Inflammatory macrophage treated with lipopolysaccharide for 1 hour (primary cell): Measurements from ENCODE around the gene ADM5.
A peak's percentile ranks its signal among the peaks of the same experiment; 100 is the strongest.

Source experiments
- DNase-seq, 2 donors: peaks; one replicate each; pipeline ENCODE4 v3.0.0-alpha.2; 2020 to 2022

The ADM5 gene

GRCh38 chr19:49658566-49659442 lies 30.6 kb upstream of the ADM5 start:
- DNase-seq = no peak

GRCh38 chr19:49660338-49660961 lies 28.9 kb upstream of the ADM5 start:
- no peak for DNase-seq

- DNase-seq = no peak
Measured at GRCh38 chr19:49662011-49662410, 27.4 kb upstream of the ADM5 start.

GRCh38 chr19:49663224-49663623 lies 26.2 kb upstream of the ADM5 start:
- no peak for DNase-seq

GRCh38 chr19:49664171-49665035 lies 25.0 kb upstream of the ADM5 start:
- DNase-seq = peak; percentile 55 to 85

- DNase-seq = no peak
Measured at GRCh38 chr19:49665036-49665350, 24.4 kb upstream of the ADM5 start.

GRCh38 chr19:49665351-49666119 lies 23.9 kb upstream of the ADM5 start, which contains the start of the genes BCL2L12 and IRF3:
Gene BCL2L12 (plus strand): TSS chr19:49665933. CDS start chr19:49666693, 760 bp downstream.
Gene IRF3 (minus strand): TSS chr19:49665857. CDS start chr19:49664838, 1,019 bp downstream.
- peak; percentile 94 to 99 for DNase-seq

- no peak for DNase-seq
Measured at GRCh38 chr19:49666120-49666444, 23.3 kb upstream of the ADM5 start.

- no peak for DNase-seq
Measured at GRCh38 chr19:49667473-49667872, 21.9 kb upstream of the ADM5 start.

GRCh38 chr19:49669516-49669915 lies 19.9 kb upstream of the ADM5 start:
- DNase-seq = peak; percentile 54 to 73

- DNase-seq = peak; percentile 37 to 83
Measured at GRCh38 chr19:49672131-49672919, 17.1 kb upstream of the ADM5 start.

- DNase-seq = peak; percentile 93 to 95
Measured at GRCh38 chr19:49676136-49676783, 13.1 kb upstream of the ADM5 start.

- peak; percentile 100 for DNase-seq
Measured at GRCh38 chr19:49676784-49677230, 12.6 kb upstream of the ADM5 start.

GRCh38 chr19:49677231-49677900 lies 12.0 kb upstream of the ADM5 start, which contains the start of gene PRMT1:
Gene PRMT1 (plus strand): TSS chr19:49677271. CDS start chr19:49677281, 10 bp downstream.
- peak in 1 of 2 donors; percentile 16 for DNase-seq

- DNase-seq = peak; percentile 74 to 91
Measured at GRCh38 chr19:49677901-49678674, 11.3 kb upstream of the ADM5 start.

- no peak for DNase-seq
Measured at GRCh38 chr19:49678985-49679770, 10.2 kb upstream of the ADM5 start.

GRCh38 chr19:49679771-49680413 lies 9.5 kb upstream of the ADM5 start:
- no peak for DNase-seq
